ENCODE results near the gene OXER1. TPM values are rescaled to one million over a fixed set of nuclear protein-coding genes. Genes with fewer than 3 reads are reported as not detected.

OXER1 gene
- total RNA-seq, 1 donor from 2014 or later = 0.15 TPM

Other genes starting within 250 kb of the OXER1 start
- gene MTA3, start 195.5 kb downstream of the OXER1 start, total RNA-seq = 28.0 and 47.6 TPM in 2 replicates
- gene HAAO, start 28.4 kb upstream of the OXER1 start, total RNA-seq = 1.1 and 1.2 TPM in 2 replicates